Trophoblast cell (in vitro differentiated cells and primary cell): ENCODE results near the gene WASHC3.

Experiments
- DNase-seq, 2 donors: peaks; one replicate each; pipeline ENCODE4 v3.0.0-alpha.2; 2016
- H2AFZ ChIP-seq: 2 replicates; pipeline ENCODE4 v1.6.1; 2013; ENCODE audit warnings: low read length, moderate library complexity, mild to moderate bottlenecking; ENCODE audit not compliant: insufficient read depth, poor library complexity
- H2AK5ac ChIP-seq: 2 replicates; pipeline ENCODE4 v1.6.1; 2013; ENCODE audit warnings: mild to moderate bottlenecking, low read length
- H2BK120ac ChIP-seq: 2 replicates; pipeline ENCODE4 v1.6.1; 2013; ENCODE audit warnings: low read length, mild to moderate bottlenecking, moderate library complexity; ENCODE audit not compliant: insufficient read depth, poor library complexity
- H2BK12ac ChIP-seq: 2 replicates; pipeline ENCODE4 v1.6.1; 2013; ENCODE audit warnings: mild to moderate bottlenecking, low read length, moderate library complexity
- H2BK5ac ChIP-seq: 2 replicates; pipeline ENCODE4 v1.6.1; 2013; ENCODE audit warnings: low read length, low read depth, moderate library complexity, mild to moderate bottlenecking; ENCODE audit not compliant: poor library complexity
- H3K14ac ChIP-seq: 2 replicates; pipeline ENCODE4 v1.6.1; 2013; ENCODE audit warnings: mild to moderate bottlenecking, low read length
- H3K18ac ChIP-seq: 2 replicates; pipeline ENCODE4 v1.6.1; 2013; ENCODE audit warnings: mild to moderate bottlenecking, low read length
- H3K23ac ChIP-seq: 2 replicates; pipeline ENCODE4 v1.6.1; 2013; ENCODE audit warnings: low read length
- H3K27ac ChIP-seq: 2 replicates; pipeline ENCODE4 v1.5.1; 2013; ENCODE audit warnings: low read depth, mild to moderate bottlenecking, inconsistent platforms, low read length, moderate library complexity
- H3K27me3 ChIP-seq: 2 replicates; pipeline ENCODE4 v1.6.1; 2013; ENCODE audit warnings: inconsistent platforms, mild to moderate bottlenecking, low read length, moderate library complexity; ENCODE audit not compliant: insufficient read depth
- H3K36me3 ChIP-seq, 2 experiments: 1 replicate in 1 of 2; 2 replicates in 1 of 2; pipeline ENCODE4 v1.6.1; 2013; ENCODE audit warnings: low read length in 2 of 2, mild to moderate bottlenecking in 2 of 2, moderate library complexity in 1 of 2; ENCODE audit not compliant: insufficient read depth in 2 of 2, control insufficient read depth in 1 of 2
- H3K4ac ChIP-seq: 2 replicates; pipeline ENCODE4 v1.6.1; 2013; ENCODE audit warnings: low read depth, mild to moderate bottlenecking, low read length, moderate library complexity
- H3K4me1 ChIP-seq, 2 experiments: 1 replicate in 1 of 2; 2 replicates in 1 of 2; pipeline ENCODE4 v1.6.1; 2013; ENCODE audit warnings: low read length in 2 of 2, mild to moderate bottlenecking in 2 of 2, moderate library complexity in 1 of 2; ENCODE audit not compliant: insufficient read depth in 2 of 2, control insufficient read depth in 1 of 2
- H3K4me2 ChIP-seq: 2 replicates; pipeline ENCODE4 v1.6.1; 2013; ENCODE audit warnings: inconsistent platforms, mild to moderate bottlenecking, low read length, moderate library complexity
- H3K4me3 ChIP-seq: 2 replicates; pipeline ENCODE4 v1.5.1; 2013; ENCODE audit warnings: mild to moderate bottlenecking, low read depth, low read length, inconsistent platforms
- H3K79me1 ChIP-seq: one replicate; pipeline ENCODE4 v1.6.1; 2013; ENCODE audit warnings: low read length
- H3K79me2 ChIP-seq: 2 replicates; pipeline ENCODE4 v1.6.1; 2013; ENCODE audit warnings: low read length, mild to moderate bottlenecking; ENCODE audit not compliant: control insufficient read depth, insufficient read depth, poor library complexity
- H3K9ac ChIP-seq: 2 replicates; pipeline ENCODE4 v1.6.1; 2013; ENCODE audit warnings: mild to moderate bottlenecking, low read length
- H3K9me3 ChIP-seq: 2 replicates; pipeline ENCODE4 v1.6.1; 2013; ENCODE audit warnings: low read depth, mild to moderate bottlenecking, control low read depth, inconsistent platforms, low read length; ENCODE audit not compliant: insufficient read depth
- H4K12ac ChIP-seq: 2 replicates; pipeline ENCODE4 v1.6.1; 2013; ENCODE audit warnings: low read depth, mild to moderate bottlenecking, low read length, moderate library complexity
- H4K8ac ChIP-seq: 2 replicates; pipeline ENCODE4 v1.6.1; 2013; ENCODE audit warnings: low read depth, mild to moderate bottlenecking, low read length, moderate library complexity
- H4K91ac ChIP-seq: one replicate; pipeline ENCODE4 v1.6.1; 2013; ENCODE audit warnings: low read depth, mild to moderate bottlenecking, low read length, moderate library complexity
- WGBS: extraction: QIAGEN DNeasy Blood & Tissue Kit; methylation state at CpG from one replicate; pipeline ENCODE4 v1.1.7; 2013; ENCODE audit warnings: missing lambda C conversion rate; ENCODE audit not compliant: insufficient read length, insufficient coverage; ENCODE audit errors: extremely low coverage; 5-methylcytosine and 5-hydroxymethylcytosine counted together

The WASHC3 gene

GRCh38 chr12:101982307-101982706 is 79.5 kb downstream of the WASHC3 start:
- Histone ChIP-seq H3K27ac (no peak overlapping the region), H3K79me1 (no peaks in the 10 kb centered on the region), H3K23ac (no peak overlapping the region), H4K91ac (no peak overlapping the region), H2BK120ac (no peak overlapping the region), H2AFZ (no peak overlapping the region), H2BK12ac (no peak overlapping the region), H3K4ac (no peak overlapping the region), H3K4me2 (no peak overlapping the region), H2AK5ac (no peak overlapping the region), H4K12ac (no peak overlapping the region), H3K4me1 (no peaks in the 10 kb centered on the region), H3K9me3 (no peaks in the 10 kb centered on the region), H4K8ac (no peak overlapping the region), H3K27me3 (no peaks in the 10 kb centered on the region), H3K79me2 (no peaks in the 10 kb centered on the region), H3K36me3 (no peaks in the 10 kb centered on the region), H3K9ac (no peak overlapping the region), H3K4me3 (no peak overlapping the region), H2BK5ac (no peak overlapping the region), H3K18ac (no peak overlapping the region), H3K14ac (no peak overlapping the region)
- no peak for DNase-seq
- no CpG with 5 or more reads among the region's 5 CpGs for WGBS

DNA sequence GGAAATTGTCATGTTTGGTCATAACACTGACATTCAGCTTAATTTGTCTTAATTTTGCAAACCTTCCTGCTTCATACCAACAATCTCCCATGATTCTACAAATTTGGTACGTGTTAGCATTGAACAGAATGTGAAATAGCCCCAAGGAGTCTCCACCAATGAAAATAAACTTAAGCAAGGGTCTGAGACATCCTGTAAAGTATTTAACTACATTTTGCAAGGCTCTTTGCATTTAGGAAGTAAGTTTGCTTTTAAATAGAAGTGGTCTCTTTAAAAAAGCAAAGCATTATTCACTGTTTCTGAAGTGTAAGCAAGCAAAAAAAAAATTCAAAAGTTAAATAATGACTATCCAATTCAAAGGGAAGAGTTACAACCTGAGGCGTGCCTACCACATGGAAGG is 79.9 kb downstream of the WASHC3 start:
- H2AFZ ChIP-seq = no peak overlapping the region
- H3K9me3 ChIP-seq = no peaks in the 10 kb centered on the region
- no peaks in the 10 kb centered on the region for H3K27me3 ChIP-seq
- no peak for DNase-seq
- no peak overlapping the region for H3K23ac ChIP-seq
- no peaks in the 10 kb centered on the region for H3K36me3 ChIP-seq
- H3K79me1 ChIP-seq = no peaks in the 10 kb centered on the region
- no peak overlapping the region for H3K27ac ChIP-seq
- H2BK12ac ChIP-seq = no peak overlapping the region
- no peak overlapping the region for H4K91ac ChIP-seq
- H3K9ac ChIP-seq = no peak overlapping the region
- H2AK5ac ChIP-seq = no peak overlapping the region
- no peak overlapping the region for H3K4me3 ChIP-seq
- H3K79me2 ChIP-seq = no peaks in the 10 kb centered on the region
- no peak overlapping the region for H2BK5ac ChIP-seq
- H2BK120ac ChIP-seq = no peak overlapping the region
- H4K12ac ChIP-seq = no peak overlapping the region
- no CpG with 5 or more reads among the region's 2 CpGs for WGBS
- H3K4me2 ChIP-seq = no peak overlapping the region
- H3K4ac ChIP-seq = no peak overlapping the region
- H3K4me1 ChIP-seq = no peaks in the 10 kb centered on the region
- no peak overlapping the region for H3K14ac ChIP-seq
- no peak overlapping the region for H4K8ac ChIP-seq
- H3K18ac ChIP-seq = no peak overlapping the region

DNA sequence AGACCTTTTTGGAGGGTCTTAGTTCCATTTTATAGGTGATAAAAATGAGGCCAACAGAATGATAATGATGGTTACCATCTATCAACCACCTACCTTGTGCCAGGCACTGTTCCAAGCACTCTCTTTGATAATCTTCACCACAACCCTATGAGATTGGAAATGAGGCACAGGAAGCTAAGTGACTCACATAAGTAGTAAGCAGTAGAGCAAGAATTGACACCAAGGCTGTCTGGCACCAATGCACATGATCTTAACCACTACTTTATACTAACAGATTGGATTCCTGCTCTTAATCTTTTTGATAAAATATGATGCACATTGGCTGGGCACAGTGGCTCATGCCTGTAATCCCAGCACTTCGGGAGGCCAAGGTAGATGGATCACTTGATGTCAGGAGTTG is 93.0 kb downstream of the WASHC3 start:
- no peaks in the 10 kb centered on the region for H3K79me2 ChIP-seq
- no peak overlapping the region for H2AFZ ChIP-seq
- no peak overlapping the region for H3K4me2 ChIP-seq
- no peaks in the 10 kb centered on the region for H3K9me3 ChIP-seq
- H2BK5ac ChIP-seq = no peak overlapping the region
- H2BK12ac ChIP-seq = no peak overlapping the region
- H3K79me1 ChIP-seq = no peaks in the 10 kb centered on the region
- WGBS = no CpG with 5 or more reads among the region's 1 CpG
- H4K12ac ChIP-seq = no peak overlapping the region
- H2AK5ac ChIP-seq = no peak overlapping the region
- H2BK120ac ChIP-seq = no peak overlapping the region
- H3K36me3 ChIP-seq = no peaks in the 10 kb centered on the region
- H4K8ac ChIP-seq = no peak overlapping the region
- H3K18ac ChIP-seq = no peak overlapping the region
- H3K4me3 ChIP-seq = no peak overlapping the region
- H3K4ac ChIP-seq = no peak overlapping the region
- no peak overlapping the region for H3K14ac ChIP-seq
- no peak for DNase-seq
- no peak overlapping the region for H3K23ac ChIP-seq
- no peak overlapping the region for H4K91ac ChIP-seq
- H3K9ac ChIP-seq = no peak overlapping the region
- no peaks in the 10 kb centered on the region for H3K4me1 ChIP-seq
- H3K27me3 ChIP-seq = no peaks in the 10 kb centered on the region
- H3K27ac ChIP-seq = no peak overlapping the region

DNA sequence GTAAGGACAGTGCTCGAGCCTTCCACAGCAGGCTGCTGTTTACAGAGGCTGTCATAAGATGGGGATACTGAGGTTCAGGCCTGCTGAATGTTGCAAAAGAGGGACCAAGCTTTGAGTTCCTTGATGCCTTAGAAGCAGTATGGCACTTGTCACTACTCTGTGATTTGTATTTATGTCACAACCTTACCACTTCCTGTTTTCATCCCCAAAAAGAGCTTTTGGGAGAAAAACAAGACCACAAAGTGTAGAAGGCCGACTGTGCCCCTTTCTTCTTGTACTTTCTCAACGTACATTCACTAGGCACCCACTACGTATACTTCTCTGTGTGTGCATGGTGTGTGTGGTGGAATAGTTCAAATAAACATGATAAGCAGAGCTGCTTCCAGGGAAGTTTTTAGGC is 94.3 kb downstream of the WASHC3 start:
- Histone ChIP-seq H3K27me3 (no peaks in the 10 kb centered on the region), H2BK12ac (no peak overlapping the region), H2BK120ac (no peak overlapping the region), H3K4me1 (no peaks in the 10 kb centered on the region), H4K8ac (no peak overlapping the region), H3K23ac (no peak overlapping the region), H2AK5ac (no peak overlapping the region), H3K9ac (no peak overlapping the region), H3K27ac (no peak overlapping the region), H3K18ac (no peak overlapping the region), H3K4me3 (no peak overlapping the region), H3K14ac (no peak overlapping the region), H3K4me2 (no peak overlapping the region), H2BK5ac (no peak overlapping the region), H3K79me2 (no peaks in the 10 kb centered on the region), H2AFZ (no peak overlapping the region), H4K91ac (no peak overlapping the region), H3K36me3 (no peaks in the 10 kb centered on the region), H3K4ac (no peak overlapping the region), H4K12ac (no peak overlapping the region), H3K79me1 (no peaks in the 10 kb centered on the region), H3K9me3 (no peaks in the 10 kb centered on the region)
- WGBS = no CpG with 5 or more reads among the region's 4 CpGs
- DNase-seq = no peak
